ENCODE measurements around the gene RAB3B.

GRCh38 chr1:51933344-51933743 is 57.2 kb downstream of the RAB3B start:
- no peak for TF ChIP-seq GATA3 (IDR thresholded peaks at IDR 0.05; ENCODE audit: low read depth, low read length)
- TF ChIP-seq GATA2 (IDR thresholded peaks at IDR 0.05; ENCODE audit: low read depth, low read length) = no peak
